Activated effector memory CD4-positive, alpha-beta T cell treated with anti-CD3 and anti-CD28 coated beads, Interleukin-2, amount 50 U/mL, for 16 hours (primary cell): Measurements from ENCODE around the gene CCDC85A.

Experiments used
- DNase-seq: peaks from one replicate; pipeline ENCODE4 v3.0.0-alpha.2; 2020

CCDC85A gene

GRCh38 chr2:56244506-56244905, 60.7 kb downstream of the CCDC85A start:
- no peak for DNase-seq

- DNase-seq = no peak
These were observed 61.2 kb downstream of the CCDC85A start for GRCh38 chr2:56244911-56245530.

GRCh38 chr2:56248965-56249742, 65.4 kb downstream of the CCDC85A start:
- DNase-seq = no peak

- no peak for DNase-seq
These were observed 66.5 kb downstream of the CCDC85A start for GRCh38 chr2:56250153-56250729.

- DNase-seq = no peak
These were observed 76.6 kb downstream of the CCDC85A start for GRCh38 chr2:56260415-56260814.

- no peak for DNase-seq
These were observed 78.5 kb downstream of the CCDC85A start for GRCh38 chr2:56262241-56262640.

- DNase-seq = no peak
These were observed 80.1 kb downstream of the CCDC85A start for GRCh38 chr2:56263876-56264275.

- DNase-seq = no peak
These were observed 83.1 kb downstream of the CCDC85A start for GRCh38 chr2:56266761-56267414.

- no peak for DNase-seq
These were observed 83.6 kb downstream of the CCDC85A start for GRCh38 chr2:56267415-56267788.

- no peak for DNase-seq
These were observed 85.1 kb downstream of the CCDC85A start for GRCh38 chr2:56268856-56269255.

GRCh38 chr2:56271275-56271674, 87.5 kb downstream of the CCDC85A start:
- no peak for DNase-seq

GRCh38 chr2:56285224-56285623, 101.4 kb downstream of the CCDC85A start:
- DNase-seq = no peak

- DNase-seq = no peak
These were observed 103.1 kb downstream of the CCDC85A start for GRCh38 chr2:56286936-56287335.

- no peak for DNase-seq
These were observed 103.7 kb downstream of the CCDC85A start for GRCh38 chr2:56287508-56287907.

GRCh38 chr2:56287974-56288373, 104.2 kb downstream of the CCDC85A start:
- no peak for DNase-seq

GRCh38 chr2:56288838-56289580, 105.2 kb downstream of the CCDC85A start:
- DNase-seq = no peak

- no peak for DNase-seq
These were observed 107.9 kb downstream of the CCDC85A start for GRCh38 chr2:56291711-56292110.

GRCh38 chr2:56292951-56293350, 109.2 kb downstream of the CCDC85A start:
- no peak for DNase-seq

GRCh38 chr2:56295666-56296065, 111.9 kb downstream of the CCDC85A start:
- no peak for DNase-seq

- DNase-seq = no peak
These were observed 113.9 kb downstream of the CCDC85A start for GRCh38 chr2:56297671-56298070.

GRCh38 chr2:56299171-56299691, 115.4 kb downstream of the CCDC85A start:
- DNase-seq = no peak

- DNase-seq = no peak
These were observed 125.9 kb downstream of the CCDC85A start for GRCh38 chr2:56309626-56310170.
